Measurements from ENCODE around the gene CASR.

The CASR gene

DNA sequence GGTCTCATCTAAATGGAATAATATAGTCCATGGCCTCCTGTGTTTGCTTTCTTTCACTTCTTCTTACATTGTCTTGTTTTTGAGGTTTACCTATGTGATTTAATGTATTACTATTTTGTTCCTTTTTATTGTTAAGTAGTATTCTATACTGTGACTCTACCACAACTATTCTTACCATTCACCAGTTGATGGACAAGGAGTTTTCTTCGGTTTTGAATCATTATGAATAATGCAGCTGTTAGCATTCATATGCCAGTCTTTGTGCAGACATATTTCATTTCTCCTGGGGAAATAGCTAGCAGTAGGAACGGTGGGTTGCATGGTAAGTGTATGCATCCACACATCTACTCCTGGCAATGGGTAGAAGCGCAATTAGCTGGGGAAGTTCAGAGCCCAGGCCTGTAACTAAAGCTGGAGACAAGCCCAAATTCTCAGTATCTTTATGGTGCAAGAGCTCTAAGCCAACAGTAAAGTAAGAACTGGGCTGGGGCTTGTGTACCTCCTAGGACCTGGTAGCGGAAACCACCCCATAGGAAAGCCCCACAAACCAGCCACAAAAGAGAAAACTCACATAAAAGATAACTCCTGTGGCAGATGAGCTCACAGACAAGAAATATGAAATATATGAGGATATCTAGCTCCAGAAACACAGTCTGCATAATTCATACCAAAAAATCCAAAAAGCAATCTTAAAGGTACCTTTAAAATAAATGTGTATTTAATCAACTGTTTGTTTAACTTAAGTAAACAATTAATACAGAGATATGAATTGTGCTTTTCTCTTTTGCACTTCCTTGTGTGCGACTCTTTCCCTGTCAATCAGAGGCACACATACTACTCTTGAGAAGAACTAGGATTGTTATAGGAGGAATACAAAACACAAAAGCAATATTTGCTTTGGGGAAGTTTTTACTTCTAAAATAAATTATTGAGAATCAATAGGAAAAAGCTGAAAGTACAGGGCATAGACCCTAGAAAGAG, 138.9 kb downstream of the CASR start:
- Histone ChIP-seq H4K20me1 (ENCODE audit: insufficient read depth) (no peaks in the 10 kb centered on the region), H3K79me2 (ENCODE audit: insufficient read depth, low read depth) (no peaks in the 10 kb centered on the region), H3K27ac (no peak overlapping the region; the same call in 1 of the 2 replicates), H3K9ac (no peak overlapping the region), H2AFZ (ENCODE audit: low read depth) (no peak overlapping the region), H3K4me2 (no peak overlapping the region), H3K4me3 (IDR thresholded peaks at IDR 0.05; ENCODE audit: insufficient read depth, low read depth, low read length) (no peak overlapping the region), H3K27me3 (ENCODE audit: insufficient read depth, low read depth) (no peaks in the 10 kb centered on the region), H3K36me3 (ENCODE audit: insufficient read depth) (no peaks in the 10 kb centered on the region), H3K4me1 (ENCODE audit: low read depth, poor library complexity, severe bottlenecking) (peaks cover 3% of the 10 kb centered on the region)
- TF ChIP-seq, protein P1, sequence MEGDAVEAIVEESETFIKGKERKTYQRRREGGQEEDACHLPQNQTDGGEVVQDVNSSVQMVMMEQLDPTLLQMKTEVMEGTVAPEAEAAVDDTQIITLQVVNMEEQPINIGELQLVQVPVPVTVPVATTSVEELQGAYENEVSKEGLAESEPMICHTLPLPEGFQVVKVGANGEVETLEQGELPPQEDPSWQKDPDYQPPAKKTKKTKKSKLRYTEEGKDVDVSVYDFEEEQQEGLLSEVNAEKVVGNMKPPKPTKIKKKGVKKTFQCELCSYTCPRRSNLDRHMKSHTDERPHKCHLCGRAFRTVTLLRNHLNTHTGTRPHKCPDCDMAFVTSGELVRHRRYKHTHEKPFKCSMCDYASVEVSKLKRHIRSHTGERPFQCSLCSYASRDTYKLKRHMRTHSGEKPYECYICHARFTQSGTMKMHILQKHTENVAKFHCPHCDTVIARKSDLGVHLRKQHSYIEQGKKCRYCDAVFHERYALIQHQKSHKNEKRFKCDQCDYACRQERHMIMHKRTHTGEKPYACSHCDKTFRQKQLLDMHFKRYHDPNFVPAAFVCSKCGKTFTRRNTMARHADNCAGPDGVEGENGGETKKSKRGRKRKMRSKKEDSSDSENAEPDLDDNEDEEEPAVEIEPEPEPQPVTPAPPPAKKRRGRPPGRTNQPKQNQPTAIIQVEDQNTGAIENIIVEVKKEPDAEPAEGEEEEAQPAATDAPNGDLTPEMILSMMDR (conservative IDR thresholded peaks at IDR 0.05; ENCODE audit: low read depth, low read length): no peak

DNA sequence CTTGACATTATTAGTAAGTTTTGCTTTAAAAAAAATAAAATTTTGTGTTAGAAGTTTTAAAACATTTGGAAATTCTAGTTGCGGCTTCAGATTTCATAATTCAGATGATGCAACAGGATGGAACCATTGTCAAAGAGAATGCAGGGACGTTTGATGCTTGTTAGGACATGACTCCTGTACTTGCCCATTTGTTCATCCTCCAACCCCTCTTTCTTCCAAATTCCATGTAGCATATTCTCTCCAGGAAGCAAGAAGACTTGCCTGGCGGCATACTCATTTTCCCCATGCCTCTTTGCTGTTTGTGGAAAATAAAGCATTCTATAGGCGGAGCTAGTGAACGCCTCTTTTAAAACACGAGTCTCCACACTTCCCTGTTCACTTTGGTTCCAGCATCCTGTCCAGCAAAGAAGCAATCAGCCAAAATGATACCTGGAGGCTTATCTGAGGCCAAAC, 141.4 kb downstream of the CASR start, which contains the start of gene CSTA:
Gene CSTA (plus strand): TSS at position 378 of the 453 bp plus-strand sequence. CDS start 45 bp downstream, at position 423.
- TF ChIP-seq, protein P1 (conservative IDR thresholded peaks at IDR 0.05; ENCODE audit: low read depth, low read length): no peak
- H3K4me3 ChIP-seq (IDR thresholded peaks at IDR 0.05; ENCODE audit: insufficient read depth, low read depth, low read length): no peak within 1 kb of the TSS
- no peaks in the 10 kb centered on the region for H3K27me3 ChIP-seq (ENCODE audit: insufficient read depth, low read depth)
- no peaks in the 10 kb centered on the region for H4K20me1 ChIP-seq (ENCODE audit: insufficient read depth)
- H3K79me2 ChIP-seq (ENCODE audit: insufficient read depth, low read depth): no peaks in the 10 kb centered on the region
- no peak within 1 kb of the TSS for H2AFZ ChIP-seq (ENCODE audit: low read depth)
- H3K27ac ChIP-seq: no peak within 1 kb of the TSS
- peaks cover 3% of the 10 kb centered on the region for H3K4me1 ChIP-seq (ENCODE audit: low read depth, poor library complexity, severe bottlenecking)
- H3K4me2 ChIP-seq: no peak within 1 kb of the TSS
- H3K36me3 ChIP-seq (ENCODE audit: insufficient read depth): no peaks in the 10 kb centered on the region
- no peak within 1 kb of the TSS for H3K9ac ChIP-seq

DNA sequence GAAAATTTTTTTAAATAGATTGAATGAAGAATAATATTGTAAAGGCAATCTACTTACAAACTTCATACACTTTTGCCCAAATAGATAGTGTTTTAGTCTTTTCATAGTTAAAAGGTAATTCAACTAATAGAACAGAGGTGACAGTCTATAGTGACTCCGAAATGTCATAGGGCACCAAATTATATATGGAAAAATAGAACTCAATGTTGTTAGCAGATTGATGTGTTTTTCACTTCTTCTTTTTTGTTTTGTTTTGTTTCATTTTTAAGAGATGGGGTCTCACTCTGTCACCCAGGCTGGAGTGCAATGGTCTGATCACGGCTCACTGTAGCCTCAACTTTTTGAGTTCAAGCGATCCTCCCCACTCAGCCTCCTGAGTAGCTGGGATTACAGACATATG, 142.3 kb downstream of the CASR start:
- Histone ChIP-seq H2AFZ (ENCODE audit: low read depth) (no peak overlapping the region), H4K20me1 (ENCODE audit: insufficient read depth) (no peaks in the 10 kb centered on the region), H3K79me2 (ENCODE audit: insufficient read depth, low read depth) (no peaks in the 10 kb centered on the region), H3K4me1 (ENCODE audit: low read depth, poor library complexity, severe bottlenecking) (peaks cover 3% of the 10 kb centered on the region), H3K27ac (no peak overlapping the region), H3K36me3 (ENCODE audit: insufficient read depth) (no peaks in the 10 kb centered on the region), H3K27me3 (ENCODE audit: insufficient read depth, low read depth) (no peaks in the 10 kb centered on the region), H3K4me2 (no peak overlapping the region), H3K9ac (no peak overlapping the region), H3K4me3 (IDR thresholded peaks at IDR 0.05; ENCODE audit: insufficient read depth, low read depth, low read length) (no peak overlapping the region)
- TF ChIP-seq, protein P1 (conservative IDR thresholded peaks at IDR 0.05; ENCODE audit: low read depth, low read length): no peak

DNA sequence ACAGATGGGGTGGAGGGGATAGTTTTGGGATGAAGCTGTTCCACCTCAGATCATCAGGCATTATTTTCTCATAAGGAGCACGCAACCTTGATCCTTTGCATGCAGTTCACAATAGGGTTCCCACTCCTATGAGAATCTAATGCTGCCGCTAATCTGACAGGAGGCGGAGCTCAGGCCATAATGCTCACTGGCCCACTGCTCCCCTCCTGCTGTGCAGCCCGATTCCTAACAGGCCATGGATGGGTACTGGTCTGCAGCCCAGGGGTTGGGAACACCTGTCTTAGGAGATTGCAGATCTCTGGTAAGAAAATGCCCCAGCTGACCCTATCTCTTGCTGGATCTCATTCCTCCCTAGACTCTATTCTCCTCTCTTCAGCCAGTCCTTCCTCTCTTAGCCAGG, 148.4 kb downstream of the CASR start:
- no peaks in the 10 kb centered on the region for H3K36me3 ChIP-seq (ENCODE audit: insufficient read depth)
- H3K4me3 ChIP-seq (IDR thresholded peaks at IDR 0.05; ENCODE audit: insufficient read depth, low read depth, low read length): no peak overlapping the region

More for the DNA sequence above, 148.4 kb downstream of the CASR start:
- Histone ChIP-seq H3K4me2 (no peak overlapping the region), H3K27me3 (ENCODE audit: insufficient read depth, low read depth) (no peaks in the 10 kb centered on the region), H3K9ac (no peak overlapping the region), H4K20me1 (ENCODE audit: insufficient read depth) (no peaks in the 10 kb centered on the region), H3K79me2 (ENCODE audit: insufficient read depth, low read depth) (no peaks in the 10 kb centered on the region), H3K4me1 (ENCODE audit: low read depth, poor library complexity, severe bottlenecking) (no peaks in the 10 kb centered on the region), H2AFZ (ENCODE audit: low read depth) (no peak overlapping the region), H3K27ac (no peak overlapping the region)
- TF ChIP-seq, protein P1 (conservative IDR thresholded peaks at IDR 0.05; ENCODE audit: low read depth, low read length): no peak

Measured in KMS-11 (cell line).